Measurements from ENCODE around the gene ARHGAP15. TPM values are rescaled to one million over a fixed set of nuclear protein-coding genes. Genes with fewer than 3 reads are reported as not detected.

ARHGAP15 gene
- total and polyA plus RNA-seq, 4 donors = 3.8 to 17.9 (median 13.2) TPM

DNA sequence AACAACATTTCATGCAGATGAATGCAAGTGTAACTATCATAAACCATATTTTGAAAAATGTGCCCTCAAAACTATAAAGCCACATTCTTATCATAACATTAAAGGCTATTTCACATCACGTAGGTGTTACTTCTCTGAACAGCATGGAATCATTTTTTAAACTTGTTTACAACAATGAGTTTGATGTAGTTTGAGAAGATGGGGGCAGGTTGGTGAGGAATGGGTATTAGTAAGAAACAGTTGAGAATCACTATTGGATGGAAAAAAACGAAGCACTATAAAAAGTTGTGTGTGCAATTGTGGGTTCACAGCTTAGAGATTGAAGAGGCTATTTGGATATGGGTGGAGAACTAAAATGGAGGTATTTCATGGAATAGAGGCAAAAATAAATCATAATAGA is 569.1 kb downstream of the ARHGAP15 start:
- H3K27ac ChIP-seq (ENCODE audit: low read depth in 1 of 2, low read length in 2 of 2) = no peak overlapping the region
- no peaks in the 10 kb centered on the region for H3K9me3 ChIP-seq (ENCODE audit: control insufficient read depth in 4 of 4, low read length in 3 of 4)
- no peak overlapping the region for H3K4me3 ChIP-seq (ENCODE audit: low read depth in 1 of 3, low read length in 3 of 3)
- no peaks in the 10 kb centered on the region for H3K4me1 ChIP-seq (ENCODE audit: control insufficient read depth in 4 of 4, insufficient read depth in 4 of 4, low read length in 3 of 4)
- 51% methylated on average over 2 of the region's 2 CpGs for WGBS
- peaks cover 0 to 2% (median 0%) of the 10 kb centered on the region in 4 donors for H3K36me3 ChIP-seq (ENCODE audit: control insufficient read depth in 4 of 4, insufficient read depth in 3 of 4, low read depth in 1 of 4, low read length in 3 of 4)
- H3K9ac ChIP-seq (ENCODE audit: low read depth in 1 of 2, low read length in 2 of 2) = no peak overlapping the region
- H3K27me3 ChIP-seq (ENCODE audit: control insufficient read depth in 4 of 4, insufficient read depth in 4 of 4, low read length in 3 of 4) = no peaks in the 10 kb centered on the region
- no peak for TF ChIP-seq RXRA (IDR thresholded peaks at IDR 0.05)
- TF ChIP-seq, protein P1, sequence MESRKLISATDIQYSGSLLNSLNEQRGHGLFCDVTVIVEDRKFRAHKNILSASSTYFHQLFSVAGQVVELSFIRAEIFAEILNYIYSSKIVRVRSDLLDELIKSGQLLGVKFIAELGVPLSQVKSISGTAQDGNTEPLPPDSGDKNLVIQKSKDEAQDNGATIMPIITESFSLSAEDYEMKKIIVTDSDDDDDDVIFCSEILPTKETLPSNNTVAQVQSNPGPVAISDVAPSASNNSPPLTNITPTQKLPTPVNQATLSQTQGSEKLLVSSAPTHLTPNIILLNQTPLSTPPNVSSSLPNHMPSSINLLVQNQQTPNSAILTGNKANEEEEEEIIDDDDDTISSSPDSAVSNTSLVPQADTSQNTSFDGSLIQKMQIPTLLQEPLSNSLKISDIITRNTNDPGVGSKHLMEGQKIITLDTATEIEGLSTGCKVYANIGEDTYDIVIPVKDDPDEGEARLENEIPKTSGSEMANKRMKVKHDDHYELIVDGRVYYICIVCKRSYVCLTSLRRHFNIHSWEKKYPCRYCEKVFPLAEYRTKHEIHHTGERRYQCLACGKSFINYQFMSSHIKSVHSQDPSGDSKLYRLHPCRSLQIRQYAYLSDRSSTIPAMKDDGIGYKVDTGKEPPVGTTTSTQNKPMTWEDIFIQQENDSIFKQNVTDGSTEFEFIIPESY (IDR thresholded peaks at IDR 0.05) = no peak
- TF ChIP-seq SP1 (IDR thresholded peaks at IDR 0.05) = no peak
- no peak for TF ChIP-seq RAD21 (IDR thresholded peaks at IDR 0.05)
- TF ChIP-seq, protein P2, sequence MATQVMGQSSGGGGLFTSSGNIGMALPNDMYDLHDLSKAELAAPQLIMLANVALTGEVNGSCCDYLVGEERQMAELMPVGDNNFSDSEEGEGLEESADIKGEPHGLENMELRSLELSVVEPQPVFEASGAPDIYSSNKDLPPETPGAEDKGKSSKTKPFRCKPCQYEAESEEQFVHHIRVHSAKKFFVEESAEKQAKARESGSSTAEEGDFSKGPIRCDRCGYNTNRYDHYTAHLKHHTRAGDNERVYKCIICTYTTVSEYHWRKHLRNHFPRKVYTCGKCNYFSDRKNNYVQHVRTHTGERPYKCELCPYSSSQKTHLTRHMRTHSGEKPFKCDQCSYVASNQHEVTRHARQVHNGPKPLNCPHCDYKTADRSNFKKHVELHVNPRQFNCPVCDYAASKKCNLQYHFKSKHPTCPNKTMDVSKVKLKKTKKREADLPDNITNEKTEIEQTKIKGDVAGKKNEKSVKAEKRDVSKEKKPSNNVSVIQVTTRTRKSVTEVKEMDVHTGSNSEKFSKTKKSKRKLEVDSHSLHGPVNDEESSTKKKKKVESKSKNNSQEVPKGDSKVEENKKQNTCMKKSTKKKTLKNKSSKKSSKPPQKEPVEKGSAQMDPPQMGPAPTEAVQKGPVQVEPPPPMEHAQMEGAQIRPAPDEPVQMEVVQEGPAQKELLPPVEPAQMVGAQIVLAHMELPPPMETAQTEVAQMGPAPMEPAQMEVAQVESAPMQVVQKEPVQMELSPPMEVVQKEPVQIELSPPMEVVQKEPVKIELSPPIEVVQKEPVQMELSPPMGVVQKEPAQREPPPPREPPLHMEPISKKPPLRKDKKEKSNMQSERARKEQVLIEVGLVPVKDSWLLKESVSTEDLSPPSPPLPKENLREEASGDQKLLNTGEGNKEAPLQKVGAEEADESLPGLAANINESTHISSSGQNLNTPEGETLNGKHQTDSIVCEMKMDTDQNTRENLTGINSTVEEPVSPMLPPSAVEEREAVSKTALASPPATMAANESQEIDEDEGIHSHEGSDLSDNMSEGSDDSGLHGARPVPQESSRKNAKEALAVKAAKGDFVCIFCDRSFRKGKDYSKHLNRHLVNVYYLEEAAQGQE (IDR thresholded peaks at IDR 0.05) = no peak
- TF ChIP-seq HNF4A (conservative IDR thresholded peaks at IDR 0.05) = no peak
- no peak for TF ChIP-seq YY1 (IDR thresholded peaks at IDR 0.05)
- TF ChIP-seq FOXA2 (IDR thresholded peaks at IDR 0.05) = no peak
- TF ChIP-seq, protein P3, sequence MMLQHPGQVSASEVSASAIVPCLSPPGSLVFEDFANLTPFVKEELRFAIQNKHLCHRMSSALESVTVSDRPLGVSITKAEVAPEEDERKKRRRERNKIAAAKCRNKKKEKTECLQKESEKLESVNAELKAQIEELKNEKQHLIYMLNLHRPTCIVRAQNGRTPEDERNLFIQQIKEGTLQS (IDR thresholded peaks at IDR 0.05) = no peak
- TF ChIP-seq, protein P4, sequence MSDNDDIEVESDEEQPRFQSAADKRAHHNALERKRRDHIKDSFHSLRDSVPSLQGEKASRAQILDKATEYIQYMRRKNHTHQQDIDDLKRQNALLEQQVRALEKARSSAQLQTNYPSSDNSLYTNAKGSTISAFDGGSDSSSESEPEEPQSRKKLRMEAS (IDR thresholded peaks at IDR 0.05) = no peak
- TF ChIP-seq, protein P5, sequence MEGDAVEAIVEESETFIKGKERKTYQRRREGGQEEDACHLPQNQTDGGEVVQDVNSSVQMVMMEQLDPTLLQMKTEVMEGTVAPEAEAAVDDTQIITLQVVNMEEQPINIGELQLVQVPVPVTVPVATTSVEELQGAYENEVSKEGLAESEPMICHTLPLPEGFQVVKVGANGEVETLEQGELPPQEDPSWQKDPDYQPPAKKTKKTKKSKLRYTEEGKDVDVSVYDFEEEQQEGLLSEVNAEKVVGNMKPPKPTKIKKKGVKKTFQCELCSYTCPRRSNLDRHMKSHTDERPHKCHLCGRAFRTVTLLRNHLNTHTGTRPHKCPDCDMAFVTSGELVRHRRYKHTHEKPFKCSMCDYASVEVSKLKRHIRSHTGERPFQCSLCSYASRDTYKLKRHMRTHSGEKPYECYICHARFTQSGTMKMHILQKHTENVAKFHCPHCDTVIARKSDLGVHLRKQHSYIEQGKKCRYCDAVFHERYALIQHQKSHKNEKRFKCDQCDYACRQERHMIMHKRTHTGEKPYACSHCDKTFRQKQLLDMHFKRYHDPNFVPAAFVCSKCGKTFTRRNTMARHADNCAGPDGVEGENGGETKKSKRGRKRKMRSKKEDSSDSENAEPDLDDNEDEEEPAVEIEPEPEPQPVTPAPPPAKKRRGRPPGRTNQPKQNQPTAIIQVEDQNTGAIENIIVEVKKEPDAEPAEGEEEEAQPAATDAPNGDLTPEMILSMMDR (IDR thresholded peaks at IDR 0.05; ENCODE audit: low read depth, low read length, missing input control) = no peak
- no peak for TF ChIP-seq GABPA (IDR thresholded peaks at IDR 0.05 in 1 of 2, conservative IDR thresholded peaks at IDR 0.05 in 1 of 2)
- TF ChIP-seq FOXA1 (IDR thresholded peaks at IDR 0.05) = no peak
- no peak for DNase-seq (ENCODE audit: low spot score)

DNA sequence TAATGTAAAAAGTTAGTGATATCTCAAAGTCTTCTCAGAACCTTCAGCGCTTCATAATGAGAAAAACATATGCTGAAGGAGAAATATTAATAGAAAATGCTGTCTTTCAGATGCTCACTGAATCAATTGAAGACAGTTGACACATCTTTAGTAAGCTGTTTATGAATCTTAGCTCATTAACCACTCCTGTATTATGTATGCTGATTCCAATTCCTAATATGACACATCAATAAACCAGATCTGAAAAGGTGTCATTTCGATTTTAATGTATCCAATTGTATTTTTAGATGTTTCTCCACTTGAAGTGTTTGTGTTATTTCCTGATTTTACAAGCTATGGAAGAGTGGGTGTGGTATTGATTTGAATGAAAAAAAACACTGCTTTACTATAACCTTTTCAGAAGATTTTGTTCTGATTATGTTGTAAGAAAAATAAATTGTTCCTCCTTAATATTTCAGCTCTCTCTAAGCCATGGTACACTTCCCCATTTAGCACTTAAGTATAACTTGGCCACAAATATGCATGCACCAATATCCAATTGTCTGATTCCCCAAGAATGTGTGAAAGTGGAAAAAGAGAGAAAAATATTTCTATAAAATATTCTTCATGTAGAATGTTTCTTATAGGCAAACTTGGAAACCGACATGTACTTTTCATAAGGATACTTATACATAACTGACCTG is 569.8 kb downstream of the ARHGAP15 start:
- DNase-seq (ENCODE audit: low spot score) = no peak
- H3K9ac ChIP-seq (ENCODE audit: low read depth in 1 of 2, low read length in 2 of 2) = no peak overlapping the region
- WGBS = 72% methylated on average over 3 of the region's 3 CpGs
- TF ChIP-seq JUND (IDR thresholded peaks at IDR 0.05) (no peak), GABPA (IDR thresholded peaks at IDR 0.05 in 1 of 2, conservative IDR thresholded peaks at IDR 0.05 in 1 of 2) (no peak), TAF1 (conservative IDR thresholded peaks at IDR 0.05) (no peak), SP1 (IDR thresholded peaks at IDR 0.05) (no peak), RXRA (IDR thresholded peaks at IDR 0.05) (no peak), HNF4G (IDR thresholded peaks at IDR 0.05) (no peak), HNF4A (conservative IDR thresholded peaks at IDR 0.05) (no peak)
- no peak overlapping the region for H3K4me3 ChIP-seq (ENCODE audit: low read depth in 1 of 3, low read length in 3 of 3)
- H3K9me3 ChIP-seq (ENCODE audit: control insufficient read depth in 4 of 4, low read length in 3 of 4) = no peaks in the 10 kb centered on the region
- no peaks in the 10 kb centered on the region for H3K4me1 ChIP-seq (ENCODE audit: control insufficient read depth in 4 of 4, insufficient read depth in 4 of 4, low read length in 3 of 4)
- H3K27me3 ChIP-seq (ENCODE audit: control insufficient read depth in 4 of 4, insufficient read depth in 4 of 4, low read length in 3 of 4) = no peaks in the 10 kb centered on the region
- peaks cover 0 to 2% (median 0%) of the 10 kb centered on the region in 4 donors for H3K36me3 ChIP-seq (ENCODE audit: control insufficient read depth in 4 of 4, insufficient read depth in 3 of 4, low read depth in 1 of 4, low read length in 3 of 4)
- no peak overlapping the region for H3K27ac ChIP-seq (ENCODE audit: low read depth in 1 of 2, low read length in 2 of 2)

Measured in liver (tissue), 9 donors.